Measurements from ENCODE around the gene NAB1.

- TF ChIP-seq POLR2A (IDR thresholded peaks at IDR 0.05; ENCODE audit: low read length) (no peak), GATA1 (IDR thresholded peaks at IDR 0.05; ENCODE audit: low read depth, low read length) (no peak)
These were observed 46.9 kb downstream of the NAB1 start for GRCh38 chr2:190695739-190696138.

Data from erythroblast (primary cell).